SK-N-MC (cell line): ENCODE data around the gene MCMBP.

Experiments used
- EZH2 ChIP-seq: fragments of 200-600 bp; sonication (generic); IDR thresholded peaks from one replicate; pipeline ENCODE4 v1.6.1; 2017; ENCODE audit warnings: antibody characterized with exemption
- POLR2AphosphoS5 ChIP-seq: IDR thresholded peaks from 2 replicates; pipeline ENCODE4 v1.6.1; 2012; ENCODE audit warnings: mild to moderate bottlenecking, low read depth, low read length, borderline replicate concordance

DNA sequence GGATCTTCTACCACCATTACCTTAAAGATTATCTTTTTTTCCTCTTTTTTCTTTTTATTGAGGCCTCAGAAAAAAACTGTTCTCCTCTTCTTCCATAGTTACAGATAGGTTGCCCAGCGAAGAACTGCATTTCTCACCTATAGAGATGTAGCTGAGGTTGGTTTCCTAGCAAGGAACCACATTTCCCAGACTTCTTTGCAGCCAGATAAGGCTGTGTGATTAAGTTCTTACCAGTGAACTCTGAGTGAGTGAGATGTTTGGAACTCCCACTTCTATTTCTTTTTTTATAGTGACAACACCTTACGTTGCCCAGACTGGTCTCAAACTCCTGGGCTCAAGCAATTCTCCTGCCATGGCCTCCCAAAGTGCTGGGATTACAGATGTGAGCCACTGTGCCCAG, 5.9 kb upstream of the MCMBP start:
- TF ChIP-seq EZH2, result no peak
- TF ChIP-seq POLR2AphosphoS5, result no peak
